ENCODE results near the gene SENP7.

GRCh38 chr3:101281521-101282030 lies 231.4 kb downstream of the SENP7 start:
- TF ChIP-seq EZH2phosphoT487 (IDR thresholded peaks at IDR 0.05; ENCODE audit: insufficient read depth, low read depth) (no peak), EZH2 (IDR thresholded peaks at IDR 0.05; ENCODE audit: insufficient read depth, poor library complexity, severe bottlenecking) (no peak)

Measured in GM23248 (cell line).